HepG2 (cell line): ENCODE data around the gene PIK3R3.

Experiments used
- CTCF ChIP-seq: sonication (generic); formaldehyde crosslinking; IDR thresholded peaks from 2 replicates; pipeline ENCODE4 v1.5.0; 2020; ENCODE audit warnings: mild to moderate bottlenecking, missing genetic modification reagents, moderate library complexity
- HHEX ChIP-seq: IDR thresholded peaks from 2 replicates; pipeline ENCODE4 v1.6.1; 2016; ENCODE audit warnings: control low read depth
- MAX ChIP-seq: IDR thresholded peaks from 2 replicates; pipeline ENCODE4 v1.6.1; 2012; ENCODE audit warnings: inconsistent platforms
- MYC ChIP-seq: sonication (generic); formaldehyde crosslinking; IDR thresholded peaks from 2 replicates; pipeline ENCODE4 v1.9.0; 2021; ENCODE audit warnings: missing genetic modification reagents, borderline replicate concordance
- NR1H2 ChIP-seq: sonication (generic); formaldehyde crosslinking; IDR thresholded peaks from 2 replicates; pipeline ENCODE4 v1.8.1; 2022; ENCODE audit warnings: low read depth, missing genetic modification reagents, borderline replicate concordance
- RFX5 ChIP-seq: IDR thresholded peaks from 2 replicates; pipeline ENCODE4 v1.6.1; 2011; ENCODE audit warnings: low read depth, low read length, improper control_type of control experiment
- YY1 ChIP-seq: IDR thresholded peaks from 2 replicates; pipeline ENCODE4 v1.6.1; 2011; ENCODE audit warnings: low read length, low read depth, moderate library complexity, mild to moderate bottlenecking; ENCODE audit not compliant: insufficient read depth, insufficient replicate concordance
- ZNF567 ChIP-seq: sonication (generic); formaldehyde crosslinking; IDR thresholded peaks from 2 replicates; pipeline ENCODE4 v1.8.1; 2023; ENCODE audit warnings: mild to moderate bottlenecking, missing genetic modification reagents, borderline replicate concordance
- ZNF691 ChIP-seq: sonication (generic); formaldehyde crosslinking; IDR thresholded peaks from 2 replicates; pipeline ENCODE4 v1.4.0; 2020; ENCODE audit warnings: missing genetic modification reagents, low read depth, mild to moderate bottlenecking, borderline replicate concordance

- TF ChIP-seq NR1H2 (CRISPR knock-in tag) (no peak), ZNF567 (no peak), HHEX (no peak), MAX (no peak), CTCF (CRISPR knock-in tag) (no peak), ZNF691 (CRISPR knock-in tag) (no peak), MYC (no peak), RFX5 (no peak), YY1 (no peak)
These were observed 39.4 kb upstream of the PIK3R3 start for GRCh38 chr1:46171871-46172270.
